ENCODE measurements around the gene APC2.
A peak's percentile ranks its signal among the peaks of the same experiment; 100 is the strongest.
"Not testable (repeated sequence)": the region's sequence is repeated elsewhere in the genome, so short reads cannot be mapped to it uniquely, and the experiment has no call there.

Gene APC2

GRCh38 chr19:1483979-1484428 is 34.1 kb downstream of the APC2 start:
- no peak for DNase-seq

GRCh38 chr19:1486720-1487575 is 37.0 kb downstream of the APC2 start:
- no peak for DNase-seq

GRCh38 chr19:1487576-1488281 is 37.8 kb downstream of the APC2 start:
- DNase-seq = no peak

- DNase-seq = no peak
Observed at GRCh38 chr19:1488282-1488601, 38.3 kb downstream of the APC2 start.

- DNase-seq = no peak
Observed at GRCh38 chr19:1489463-1490310, 39.8 kb downstream of the APC2 start.

DNA sequence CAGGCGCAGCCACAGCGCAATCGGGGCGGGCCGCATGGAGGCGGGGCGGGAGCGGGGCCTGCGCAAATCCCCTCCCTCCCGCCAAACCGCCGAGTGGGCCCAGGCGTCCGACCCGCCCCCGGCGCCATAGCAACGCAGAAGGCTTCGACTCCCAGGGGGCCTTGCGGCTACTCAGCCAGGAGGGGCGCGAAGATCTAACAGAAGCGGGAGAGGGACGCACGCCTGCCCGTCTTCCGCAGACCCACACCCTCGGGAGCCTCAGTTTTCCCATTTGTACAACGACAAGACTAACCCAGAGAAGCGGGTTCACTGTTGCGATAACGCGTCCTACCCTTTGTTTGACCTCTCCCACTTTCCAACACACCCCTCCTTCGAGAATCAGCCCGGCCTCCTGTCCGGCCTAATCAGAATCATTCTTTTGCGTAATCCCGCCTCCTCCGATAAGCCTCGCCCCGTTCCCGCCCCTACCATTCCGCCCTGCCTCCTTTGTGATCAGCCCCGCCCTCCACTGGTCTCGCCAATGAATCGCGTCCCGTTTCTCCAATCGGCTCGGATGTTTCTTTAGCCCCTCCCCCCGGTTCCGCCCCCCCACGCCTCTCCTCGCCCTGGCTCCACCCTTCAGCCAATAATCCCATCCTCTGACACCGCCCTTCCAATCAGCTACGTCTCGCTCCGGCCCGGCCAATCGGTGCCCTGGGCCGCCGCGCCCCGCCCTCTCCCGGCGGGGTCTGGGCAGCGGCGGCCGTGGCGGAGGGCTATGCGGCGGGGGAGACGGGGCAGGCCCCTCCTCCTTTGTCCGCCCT is 40.6 kb downstream of the APC2 start, which contains the start of gene PCSK4:
PCSK4 (minus strand) TSS at position 40 of the 803 bp plus-strand sequence; CDS start at position 36, 4 bp downstream.
- peak; percentile 97 for DNase-seq

DNA sequence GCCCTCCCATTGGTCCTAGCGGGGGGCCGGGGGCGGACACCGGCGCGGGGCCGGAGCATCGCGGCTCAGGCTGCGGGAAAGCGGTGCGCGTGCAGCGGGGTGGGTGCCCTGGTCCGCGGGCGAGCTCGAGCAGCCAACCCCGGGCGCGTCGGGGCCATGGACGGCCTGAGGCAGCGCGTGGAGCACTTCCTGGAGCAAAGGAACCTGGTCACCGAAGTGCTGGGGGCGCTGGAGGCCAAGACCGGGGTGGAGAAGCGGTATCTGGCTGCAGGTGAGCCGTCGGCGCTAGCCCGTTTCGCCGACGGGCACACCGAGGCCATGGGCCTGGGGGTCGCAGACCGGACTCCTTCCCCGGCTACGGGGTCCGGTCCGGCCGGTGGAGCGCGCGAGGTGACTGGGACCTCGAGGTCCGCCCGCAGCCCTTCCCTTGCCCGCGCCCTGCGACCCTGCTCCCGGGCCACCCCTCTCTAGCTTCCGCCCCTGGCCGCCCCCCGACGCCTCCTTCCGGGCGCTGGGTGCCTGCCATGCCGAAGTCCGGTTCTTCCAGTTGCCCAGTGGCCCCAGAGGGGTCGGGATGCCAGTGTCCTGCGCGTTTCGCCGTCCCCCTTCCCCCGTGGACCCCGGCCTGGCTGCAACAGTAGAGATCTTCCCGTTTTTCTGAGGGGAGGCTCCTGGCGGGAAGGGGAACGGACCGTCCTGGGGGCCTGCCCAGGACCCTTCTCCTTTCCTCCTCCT is 41.4 kb downstream of the APC2 start, which contains the start of gene REEP6:
REEP6 (plus strand) TSS at position 68 of the 735 bp plus-strand sequence; CDS start at position 157, 89 bp downstream.
- DNase-seq = no peak

- DNase-seq = no peak
Observed at GRCh38 chr19:1491849-1492170, 41.9 kb downstream of the APC2 start.

DNA sequence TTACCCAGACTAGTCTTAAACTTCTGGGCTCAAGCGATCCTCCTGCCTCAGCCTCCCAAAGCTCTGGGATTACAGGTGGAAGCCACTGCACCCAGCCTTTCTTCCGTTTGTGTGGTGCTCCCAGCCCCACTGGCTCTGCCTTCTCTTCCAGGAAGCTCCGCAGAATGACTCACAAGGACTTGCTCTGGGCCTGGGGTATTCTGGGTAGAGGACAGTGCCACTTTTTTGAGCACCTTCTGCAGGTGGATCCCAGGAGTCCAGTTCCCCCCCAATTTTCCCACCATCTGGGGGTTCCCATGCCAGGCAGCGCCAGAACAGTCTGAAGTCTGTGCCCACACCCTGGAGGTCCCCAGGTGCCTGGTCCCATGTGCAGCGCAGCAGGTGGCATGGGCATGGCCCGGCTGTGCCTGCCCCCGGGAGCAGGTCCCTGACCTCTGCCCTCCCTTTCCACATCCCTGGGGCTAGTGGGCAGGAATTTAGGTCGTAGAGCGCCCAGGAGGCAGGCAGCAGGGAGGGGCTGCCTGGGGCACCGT is 42.6 kb downstream of the APC2 start:
- no peak for DNase-seq

- no peak for DNase-seq
Observed at GRCh38 chr19:1494115-1494815, 44.3 kb downstream of the APC2 start.

- no peak for DNase-seq
Observed at GRCh38 chr19:1495051-1495798, 45.3 kb downstream of the APC2 start.

DNA sequence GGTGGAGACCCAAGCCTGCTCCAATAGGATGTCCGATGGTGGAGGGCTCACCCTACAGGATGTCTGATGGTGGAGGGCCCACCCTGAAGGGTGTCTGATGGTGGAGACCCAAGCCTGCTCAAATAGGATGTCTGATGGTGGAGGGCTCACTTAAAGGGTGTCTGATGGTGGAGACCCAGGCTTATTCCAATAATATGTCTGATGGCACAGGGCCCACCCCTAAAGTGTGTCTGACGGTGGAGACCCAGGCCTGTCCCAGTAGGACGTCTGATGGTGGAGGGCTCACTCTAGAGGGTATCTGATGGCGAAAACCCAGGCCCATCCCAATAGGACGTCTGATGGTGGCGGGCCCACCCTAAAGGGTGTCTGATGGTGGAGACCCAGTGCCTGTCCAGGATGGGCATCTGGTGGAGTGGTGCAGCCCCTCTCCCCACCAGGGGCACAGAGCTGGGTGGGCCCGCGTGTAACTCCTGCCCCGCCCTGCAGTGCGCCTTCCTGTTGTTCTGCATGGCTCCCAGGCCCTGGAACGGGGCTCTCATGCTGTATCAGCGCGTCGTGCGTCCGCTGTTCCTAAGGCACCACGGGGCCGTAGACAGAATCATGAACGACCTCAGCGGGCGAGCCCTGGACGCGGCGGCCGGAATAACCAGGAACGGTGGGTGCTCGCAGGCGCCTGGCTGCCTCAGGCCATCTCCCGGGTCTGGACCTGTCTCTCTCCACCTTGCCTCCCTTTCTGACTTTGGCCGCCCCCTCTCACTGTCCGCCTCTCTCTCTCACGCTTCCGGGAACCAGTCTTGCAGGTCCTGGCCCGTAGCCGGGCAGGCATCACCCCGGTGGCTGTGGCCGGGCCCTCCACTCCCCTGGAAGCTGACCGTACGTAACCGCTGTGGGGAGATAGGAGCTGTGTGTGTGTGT is 46.1 kb downstream of the APC2 start:
- no peak for DNase-seq

DNA sequence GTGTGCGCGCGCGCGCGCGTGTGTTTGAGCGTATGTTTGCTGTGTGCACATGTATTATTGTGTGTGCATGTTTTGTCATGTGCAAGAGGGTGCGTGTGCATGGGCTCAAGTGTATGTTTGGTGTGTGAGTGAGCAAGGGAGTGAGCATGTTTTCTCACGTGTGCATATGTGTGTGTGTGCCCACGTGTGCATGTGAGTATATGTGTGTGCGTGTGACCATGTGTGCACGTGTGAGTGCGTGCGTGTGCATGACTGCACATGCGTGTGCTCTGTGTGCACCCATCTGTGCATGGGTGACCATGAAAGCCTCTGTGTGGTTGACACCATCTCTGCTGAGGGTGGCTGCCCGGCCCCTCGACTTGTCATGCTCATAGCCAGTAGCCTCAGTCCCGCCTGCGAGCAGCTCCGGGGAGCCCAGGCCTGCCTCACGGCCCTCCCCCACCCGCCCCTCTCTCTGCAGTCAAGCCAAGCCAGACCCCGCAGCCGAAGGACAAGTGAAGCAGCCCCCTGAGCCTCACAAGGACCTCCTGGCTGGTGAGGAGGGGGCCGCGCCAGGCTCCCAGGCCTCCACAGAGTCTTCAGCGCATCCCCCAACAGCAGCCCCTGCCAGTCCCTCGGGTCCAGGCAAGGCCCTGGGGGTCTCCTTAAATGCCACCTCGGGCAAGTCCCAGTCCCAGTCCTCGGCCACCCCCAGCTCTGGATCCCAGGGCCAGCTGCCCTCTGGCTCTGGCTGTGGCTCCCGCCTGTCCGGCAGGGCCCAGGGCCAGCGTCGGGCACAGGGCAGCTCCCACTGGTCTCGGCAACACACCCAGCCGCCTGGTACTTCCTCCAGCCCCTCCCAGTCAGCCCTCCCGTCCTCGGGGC is 47.0 kb downstream of the APC2 start:
- no peak for DNase-seq

DNA sequence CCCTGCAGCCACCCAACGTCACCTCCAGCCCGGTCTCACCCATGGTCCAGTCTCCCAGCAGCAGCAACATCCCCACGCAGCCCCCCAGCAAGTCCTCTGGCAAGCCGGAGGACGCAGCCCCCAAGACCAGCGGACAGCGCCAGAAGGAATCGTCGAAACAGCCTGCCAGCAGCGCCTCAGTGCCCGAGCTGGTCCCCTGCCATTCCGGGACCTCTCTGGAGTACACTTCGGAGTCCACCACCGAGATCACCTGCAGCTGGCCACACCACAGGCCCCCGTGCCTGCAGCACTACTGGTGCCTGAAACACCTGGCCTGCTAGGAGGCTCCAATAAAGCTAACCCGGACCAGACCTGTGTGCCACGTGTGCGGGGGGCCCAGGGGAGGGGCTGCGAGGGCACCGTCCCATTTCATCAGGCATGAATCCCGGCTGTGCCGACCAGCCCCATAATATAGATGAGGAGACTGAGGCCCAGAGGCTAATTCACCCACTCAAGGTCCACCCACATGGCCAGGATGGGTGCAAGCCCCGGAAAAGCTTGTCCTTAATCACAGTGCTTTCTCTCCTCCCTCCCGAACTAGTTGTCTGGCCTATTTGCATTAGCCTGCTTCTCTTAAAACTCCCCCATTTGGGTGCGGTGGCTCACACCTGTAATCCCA is 47.8 kb downstream of the APC2 start:
- no peak for DNase-seq

- not testable (repeated sequence) for DNase-seq
Observed at GRCh38 chr19:1499231-1499630, 49.3 kb downstream of the APC2 start.

DNA sequence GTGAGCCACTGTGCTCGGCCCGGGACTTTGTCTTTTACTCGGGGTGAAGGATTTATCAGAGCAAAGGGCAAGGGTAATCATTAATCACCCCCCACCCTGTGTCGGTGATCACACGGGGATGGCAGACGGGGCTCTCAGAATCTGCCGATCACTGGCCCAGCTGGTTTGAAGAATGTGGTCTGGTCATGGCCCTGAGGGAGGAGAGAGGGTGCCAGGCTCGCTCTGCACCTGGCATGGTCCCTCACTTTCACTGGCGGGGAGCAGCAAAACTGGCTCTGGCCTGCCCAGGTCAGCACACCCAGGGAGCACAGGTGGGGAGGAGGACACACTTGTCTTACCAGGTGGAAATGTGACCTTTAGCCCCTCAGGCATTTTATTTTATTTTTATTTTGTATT is 51.3 kb downstream of the APC2 start:
- no peak for DNase-seq

- DNase-seq = no peak
Observed at GRCh38 chr19:1502433-1503088, 52.6 kb downstream of the APC2 start.

Measured in SIG-M5 (cell line).